ENCODE data around the gene FOXJ2. TPM values are rescaled to one million over a fixed set of nuclear protein-coding genes. Genes with fewer than 3 reads are reported as not detected.
"Not testable (repeated sequence)": the region's sequence is repeated elsewhere in the genome, so short reads cannot be mapped to it uniquely, and the experiment has no call there.

The FOXJ2 gene
- total RNA-seq (10 to 100 TPM; 15.9 to 20.0 TPM), polyA plus RNA-seq (ENCODE audit: insufficient read length in 6 of 6) (10 to 100 TPM; 24.7 to 28.2 (median 26.1) TPM)
- long read RNA-seq, donor 1, partial matches to known transcripts = 5 of 5 reads
- long read RNA-seq, donor 1, other reads (novel, unspliced or antisense) = 0 of 5 reads
- long read RNA-seq, donor 2, full-length matches to known transcripts = 1 of 6 reads
- long read RNA-seq, donor 2, partial matches to known transcripts = 5 of 6 reads
- long read RNA-seq, donor 2, other reads (novel, unspliced or antisense) = 0 of 6 reads
- long read RNA-seq, donor 3, full-length matches to known transcripts = 1 of 7 reads
- long read RNA-seq, donor 3, partial matches to known transcripts = 6 of 7 reads
- long read RNA-seq, donor 3, other reads (novel, unspliced or antisense) = 0 of 7 reads
- long read RNA-seq, donor 4, partial matches to known transcripts = 0 of 1 reads
- long read RNA-seq, donor 4, other reads (novel, unspliced or antisense) = 1 of 1 reads
- long read RNA-seq, donor 5, full-length matches to known transcripts = 1 of 1 reads
- long read RNA-seq, donor 5, partial matches to known transcripts = 0 of 1 reads
- long read RNA-seq, donor 5, other reads (novel, unspliced or antisense) = 0 of 1 reads
- long read RNA-seq, donor 6 = 0 reads
- long read RNA-seq, donor 7 = 0 reads
- long read RNA-seq, donor 8, full-length matches to known transcripts = 1 of 40 reads
- long read RNA-seq, donor 8, partial matches to known transcripts = 39 of 40 reads
- long read RNA-seq, donor 8, other reads (novel, unspliced or antisense) = 0 of 40 reads
- long read RNA-seq, donor 9 = 0 reads
- long read RNA-seq, donor 10 = 0 reads
- long read RNA-seq, donor 11, full-length matches to known transcripts = 2 of 2 reads
- long read RNA-seq, donor 11, partial matches to known transcripts = 0 of 2 reads
- long read RNA-seq, donor 11, other reads (novel, unspliced or antisense) = 0 of 2 reads
- long read RNA-seq, donor 12, full-length matches to known transcripts = 1 of 1 reads
- long read RNA-seq, donor 12, partial matches to known transcripts = 0 of 1 reads
- long read RNA-seq, donor 12, other reads (novel, unspliced or antisense) = 0 of 1 reads

DNA sequence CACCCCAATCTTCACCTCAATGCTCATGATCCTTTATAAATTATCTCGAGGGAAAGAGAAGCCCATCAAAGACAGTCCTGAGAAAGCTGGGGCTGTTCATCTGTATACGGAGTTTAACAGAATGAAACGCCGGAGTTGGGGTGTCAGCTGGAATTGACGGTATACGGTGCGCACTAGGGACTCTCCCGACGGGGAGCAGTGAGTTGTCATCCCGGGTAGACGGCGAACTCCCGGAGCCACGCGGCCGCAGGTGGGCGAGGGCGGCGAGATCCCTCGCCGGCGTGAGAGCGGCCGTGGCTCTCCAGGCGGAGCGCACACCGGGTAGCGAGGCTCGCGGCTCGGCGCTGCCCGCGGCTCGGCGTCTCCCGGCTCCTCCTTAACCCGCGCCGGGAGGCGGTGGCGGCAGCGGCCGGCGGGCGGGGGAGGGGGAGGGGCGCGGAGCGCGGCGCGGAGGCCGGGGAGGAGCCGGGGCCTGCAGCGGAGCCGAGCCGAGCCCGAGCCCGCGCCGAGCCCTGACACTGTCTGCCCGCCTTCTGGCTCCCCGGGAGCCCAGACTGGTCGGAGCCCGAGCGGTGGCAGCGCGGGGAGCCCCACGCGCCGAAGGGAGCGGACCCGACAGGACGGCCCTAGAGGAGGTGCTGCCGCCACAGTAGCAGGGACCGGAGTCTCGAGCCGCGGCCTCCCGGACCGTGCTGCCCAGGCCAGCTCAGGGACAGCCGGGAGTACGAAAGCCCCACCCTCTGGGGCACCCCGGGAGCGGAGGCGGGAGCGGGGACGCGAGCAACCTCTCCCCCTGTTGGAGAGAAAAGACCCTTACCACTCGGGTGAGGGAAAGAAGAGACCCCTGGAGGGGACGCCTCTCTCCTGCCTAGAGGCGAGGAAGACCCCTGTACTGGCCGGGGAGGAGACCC lies at the start of gene FOXJ2:
TSS of gene FOXJ2 (plus strand) at position 475 of the 911 bp plus-strand sequence. CDS start 7,117 bp downstream, outside the sequence.
- DNase-seq (peak; percentile 81 to 97 (median 84)), ATAC-seq (peak; percentile 89)
- no peaks in the 10 kb centered on the region for H3K9me3 ChIP-seq
- intact Hi-C loops (cut with DNase I) = no loop called here
- H3K27me3 ChIP-seq = no peaks in the 10 kb centered on the region
- H3K27ac ChIP-seq = peak within 1 kb of the TSS; percentile 92 to 96
- peaks cover 37 to 52% of the 10 kb centered on the region in 2 donors for H3K4me1 ChIP-seq
- no peaks in the 10 kb centered on the region for H3K36me3 ChIP-seq
- TF ChIP-seq, protein P1, sequence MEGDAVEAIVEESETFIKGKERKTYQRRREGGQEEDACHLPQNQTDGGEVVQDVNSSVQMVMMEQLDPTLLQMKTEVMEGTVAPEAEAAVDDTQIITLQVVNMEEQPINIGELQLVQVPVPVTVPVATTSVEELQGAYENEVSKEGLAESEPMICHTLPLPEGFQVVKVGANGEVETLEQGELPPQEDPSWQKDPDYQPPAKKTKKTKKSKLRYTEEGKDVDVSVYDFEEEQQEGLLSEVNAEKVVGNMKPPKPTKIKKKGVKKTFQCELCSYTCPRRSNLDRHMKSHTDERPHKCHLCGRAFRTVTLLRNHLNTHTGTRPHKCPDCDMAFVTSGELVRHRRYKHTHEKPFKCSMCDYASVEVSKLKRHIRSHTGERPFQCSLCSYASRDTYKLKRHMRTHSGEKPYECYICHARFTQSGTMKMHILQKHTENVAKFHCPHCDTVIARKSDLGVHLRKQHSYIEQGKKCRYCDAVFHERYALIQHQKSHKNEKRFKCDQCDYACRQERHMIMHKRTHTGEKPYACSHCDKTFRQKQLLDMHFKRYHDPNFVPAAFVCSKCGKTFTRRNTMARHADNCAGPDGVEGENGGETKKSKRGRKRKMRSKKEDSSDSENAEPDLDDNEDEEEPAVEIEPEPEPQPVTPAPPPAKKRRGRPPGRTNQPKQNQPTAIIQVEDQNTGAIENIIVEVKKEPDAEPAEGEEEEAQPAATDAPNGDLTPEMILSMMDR (IDR thresholded peaks at IDR 0.05) = no peak
- peak within 1 kb of the TSS; percentile 93 to 94 for H3K4me3 ChIP-seq

DNA sequence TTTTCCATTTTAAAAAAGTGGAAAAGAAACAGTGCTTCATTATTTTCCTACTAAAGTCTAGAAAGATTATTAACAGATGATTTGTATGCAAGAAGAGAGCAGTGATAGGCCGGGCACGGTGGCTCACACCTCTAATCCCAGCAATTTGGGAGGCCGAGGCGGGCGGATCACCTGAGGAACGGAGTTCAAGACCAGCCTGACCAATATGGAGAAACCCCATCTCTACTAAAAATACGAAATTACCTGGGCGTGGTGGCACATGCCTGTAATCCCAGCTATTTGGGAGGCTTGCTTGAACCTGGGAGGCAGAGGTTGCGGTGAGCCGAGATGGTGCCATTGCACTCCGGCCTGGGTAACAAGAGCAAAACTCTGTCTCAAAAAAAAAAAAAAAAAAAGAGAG lies 49.5 kb upstream of the FOXJ2 start:
- intact Hi-C loops (cut with DNase I); H3K27me3 ChIP-seq; DNase-seq: not testable (repeated sequence)

DNA sequence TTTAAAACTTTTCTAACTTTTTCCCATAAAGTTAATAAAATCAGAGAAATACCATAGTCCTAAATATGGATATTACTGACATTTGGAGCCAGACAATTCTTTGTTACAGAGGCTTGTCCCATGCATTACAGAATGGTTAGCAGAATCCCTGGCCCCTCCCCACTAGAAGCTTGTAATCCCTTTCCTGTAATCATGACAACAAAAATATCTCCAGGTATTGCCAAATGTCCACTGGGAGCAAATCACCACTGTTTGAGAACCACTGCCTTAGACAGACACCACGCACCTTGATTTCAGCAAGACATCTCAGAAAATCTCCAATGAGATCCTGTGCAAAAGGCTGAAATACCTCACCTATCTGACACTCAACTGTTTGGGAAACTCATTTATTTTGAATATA lies 49.1 kb upstream of the FOXJ2 start:
- H3K9me3 ChIP-seq; ATAC-seq; intact Hi-C loops (cut with DNase I); H3K4me3 ChIP-seq; H3K27ac ChIP-seq; H3K27me3 ChIP-seq; DNase-seq; H3K36me3 ChIP-seq: not testable (repeated sequence)
- peaks cover 0 to 19% of the 10 kb centered on the region in 2 donors for H3K4me1 ChIP-seq

More for the DNA sequence above, 49.5 kb upstream of the FOXJ2 start:
- peaks cover 0 to 14% of the 10 kb centered on the region in 2 donors for H3K4me1 ChIP-seq
- not testable (repeated sequence) for ATAC-seq, H3K36me3 ChIP-seq, H3K27ac ChIP-seq, H3K9me3 ChIP-seq, H3K4me3 ChIP-seq

DNA sequence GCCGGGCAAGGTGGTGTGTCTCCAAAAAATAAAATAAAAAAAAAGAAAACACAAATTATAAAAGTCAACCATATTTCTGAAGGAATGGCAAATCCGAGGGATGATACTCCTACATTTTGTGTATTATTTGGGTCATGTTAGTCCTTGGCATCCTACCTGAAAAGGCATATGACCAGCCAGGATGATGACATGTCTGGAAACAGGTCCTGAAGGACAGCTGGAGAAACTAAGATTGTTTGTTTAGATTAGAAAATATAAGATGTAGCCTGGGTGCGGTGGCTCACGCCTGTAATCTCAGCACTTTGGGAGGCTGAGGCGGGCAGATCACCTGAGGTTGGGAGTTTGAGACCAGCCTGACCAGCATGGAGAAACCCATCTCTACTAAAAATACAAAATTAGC lies 47.6 kb upstream of the FOXJ2 start:
- Histone ChIP-seq H3K4me3 (no peak overlapping the region), H3K36me3 (no peaks in the 10 kb centered on the region), H3K9me3 (no peaks in the 10 kb centered on the region), H3K27me3 (no peaks in the 10 kb centered on the region), H3K27ac (no peak overlapping the region), H3K4me1 (peaks cover 6 to 33% of the 10 kb centered on the region in 2 donors)
- ATAC-seq (no peak), DNase-seq (no peak)
- intact Hi-C loops (cut with DNase I) = no loop called here
- TF ChIP-seq, protein P1 (IDR thresholded peaks at IDR 0.05) = no peak

DNA sequence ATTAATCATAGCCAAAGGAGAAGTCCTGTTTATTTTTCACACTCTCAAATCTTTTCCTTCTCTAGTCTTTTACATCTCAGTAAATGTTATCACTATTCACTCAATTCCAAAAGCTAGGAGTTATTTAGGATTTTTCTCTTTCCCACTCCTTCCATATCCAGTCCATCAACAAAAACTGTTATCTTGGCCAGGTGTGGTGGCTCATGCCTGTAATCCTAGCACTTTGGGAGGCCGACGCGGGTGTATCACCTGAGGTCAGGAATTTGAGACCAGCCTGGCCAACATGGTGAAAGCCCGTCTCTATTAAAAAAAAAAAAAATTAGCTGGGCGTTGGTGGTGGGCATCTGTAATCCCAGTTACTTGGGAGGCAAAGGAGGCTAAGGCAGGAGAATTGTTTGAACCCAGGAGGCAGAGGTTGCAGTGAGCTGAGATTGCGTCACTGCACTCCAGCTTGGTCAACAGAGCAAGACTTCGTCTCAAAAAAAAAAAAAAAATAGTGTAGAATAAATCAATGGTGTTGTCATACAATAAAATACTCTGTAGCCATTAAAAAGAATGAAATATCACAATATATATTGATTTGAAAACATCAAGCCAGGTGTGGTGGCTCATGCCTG lies 46.6 kb upstream of the FOXJ2 start:
- TF ChIP-seq, protein P1 (IDR thresholded peaks at IDR 0.05) = no peak
- Histone ChIP-seq H3K9me3 (no peaks in the 10 kb centered on the region), H3K36me3 (no peaks in the 10 kb centered on the region), H3K27ac (no peak overlapping the region), H3K4me1 (peaks cover 7 to 42% of the 10 kb centered on the region in 2 donors), H3K4me3 (no peak overlapping the region), H3K27me3 (no peaks in the 10 kb centered on the region)
- ATAC-seq = no peak
- intact Hi-C loops (cut with DNase I) = no loop called here
- no peak for DNase-seq

Data from left lung (tissue), 14 donors.